B cell (primary cell): ENCODE measurements around the gene MRM2. TPM values are rescaled to one million over a fixed set of nuclear protein-coding genes. Genes with fewer than 3 reads are reported as not detected.

Source experiments
- ATAC-seq: fragments of 200-7000 bp; cut with Tn5 transposase; one replicate; pipeline ENCODE4 v1.10.0; 2021; ENCODE audit warnings: low read depth, mild to moderate bottlenecking, moderate number of reproducible peaks, moderate library complexity
- CTCF ChIA-PET: fragments of 350-600 bp; sonication (Branson Sonifier 250); formaldehyde crosslinking; loops from one replicate; lab custom pipeline; 2021; ENCODE audit warnings: antibody characterized with exemption, inconsistent platforms; lab: Charles Lee
- POLR2A ChIA-PET: fragments of 350-600 bp; sonication (Branson Sonifier 250); formaldehyde crosslinking; loops from one replicate; lab custom pipeline; 2021; ENCODE audit warnings: antibody characterized with exemption; lab: Charles Lee
- DNase-seq: peaks from one replicate; pipeline ENCODE4 v3.0.0; 2013
- H2AFZ ChIP-seq: 2 replicates; pipeline ENCODE4 v1.6.1; 2012; ENCODE audit warnings: mild to moderate bottlenecking, low read depth, low read length; ENCODE audit not compliant: insufficient read depth, poor library complexity, severe bottlenecking
- H3K27ac ChIP-seq, 2 donors: 1 replicate in 1 of 2; 2 replicates in 1 of 2; pipeline ENCODE4 v1.5.1; 2012 to 2013; ENCODE audit warnings: low read length in 2 of 2, mild to moderate bottlenecking in 2 of 2, moderate library complexity in 1 of 2
- H3K27me3 ChIP-seq, 4 experiments: fragments of 200-600 bp in 1 of 4; sonication (generic) in 1 of 4; replicated peaks in 1 of 4; 1 replicate in 2 of 4; 2 replicates in 2 of 4; pipeline versions ENCODE4 v1.6.1 to v1.7.0; 2013 to 2016; ENCODE audit warnings: low read length in 3 of 4, mild to moderate bottlenecking in 2 of 4, mixed read lengths in 1 of 4, moderate library complexity in 1 of 4; ENCODE audit not compliant: insufficient read depth in 4 of 4, control insufficient read depth in 3 of 4; ENCODE audit errors: control extremely low read depth in 1 of 4
- H3K36me3 ChIP-seq, 2 experiments: replicated peaks in 1 of 2; 1 replicate in 1 of 2; 2 replicates in 1 of 2; pipeline versions ENCODE4 v1.6.1 to v1.7.1; 2013; ENCODE audit warnings: low read length in 1 of 2; ENCODE audit not compliant: insufficient read depth in 2 of 2, control insufficient read depth in 1 of 2; ENCODE audit errors: control extremely low read depth in 1 of 2, extremely low read depth in 1 of 2
- H3K4me1 ChIP-seq, 2 donors: fragments of 200-600 bp in 1 of 2; sonication (generic) in 1 of 2; 1 replicate in 1 of 2; 2 replicates in 1 of 2; pipeline versions ENCODE4 v1.5.1 to v1.6.1; 2013 to 2017; ENCODE audit warnings: low read length in 2 of 2; ENCODE audit not compliant: control insufficient read depth in 2 of 2, insufficient read depth in 2 of 2
- H3K4me2 ChIP-seq: replicated peaks from 2 replicates; pipeline ENCODE3; 2012; ENCODE audit warnings: mild to moderate bottlenecking, low read depth, low read length; ENCODE audit not compliant: poor library complexity, severe bottlenecking
- H3K4me3 ChIP-seq, 5 experiments: fragments of 200-600 bp in 1 of 5; sonication (generic) in 1 of 5; 1 replicate in 3 of 5; 2 replicates in 2 of 5; pipeline versions ENCODE4 v1.5.1 to v1.7.0; 2011 to 2016; ENCODE audit warnings: low read length in 4 of 5, mild to moderate bottlenecking in 4 of 5, low read depth in 2 of 5, control low read depth in 1 of 5, moderate library complexity in 1 of 5; ENCODE audit not compliant: insufficient read depth in 1 of 5; ENCODE audit errors: control extremely low read depth in 1 of 5, extremely low read depth in 1 of 5
- H3K79me2 ChIP-seq: fragments of 200-600 bp; sonication (generic); one replicate; pipeline ENCODE4 v1.6.0; 2016; ENCODE audit warnings: low read length; ENCODE audit not compliant: control insufficient read depth, insufficient read depth
- H3K9ac ChIP-seq: fragments of 200-600 bp; sonication (generic); 2 replicates; pipeline ENCODE4 v1.6.1; 2017; ENCODE audit warnings: mild to moderate bottlenecking, low read length, moderate library complexity
- H3K9me3 ChIP-seq, 3 donors: one replicate each; pipeline versions ENCODE4 v1.6.1 to v1.7.1; 2013; ENCODE audit warnings: low read length in 2 of 3; ENCODE audit not compliant: control insufficient read depth in 2 of 3, insufficient read depth in 1 of 3; ENCODE audit errors: control extremely low read depth in 1 of 3
- H4K20me1 ChIP-seq: 2 replicates; pipeline ENCODE4 v1.6.0; 2012; ENCODE audit warnings: mild to moderate bottlenecking, low read length; ENCODE audit not compliant: insufficient read depth, control insufficient read depth, poor library complexity, severe bottlenecking
- H3K27ac Mint-ChIP-seq: one replicate; pipeline ENCODE4 v1.8.0; 2021; ENCODE audit warnings: mixed read lengths
- H3K27me3 Mint-ChIP-seq: one replicate; pipeline ENCODE4 v1.8.0; 2021; ENCODE audit warnings: mixed read lengths
- H3K4me1 Mint-ChIP-seq: one replicate; pipeline ENCODE4 v1.8.0; 2021; ENCODE audit warnings: mixed read lengths
- H3K4me3 Mint-ChIP-seq: one replicate; pipeline ENCODE4 v1.8.0; 2021; ENCODE audit warnings: mixed read lengths
- H3K9me3 Mint-ChIP-seq: one replicate; pipeline ENCODE4 v1.8.0; 2022; ENCODE audit warnings: mixed read lengths; ENCODE audit not compliant: insufficient read depth
- CTCF ChIP-seq: fragments of 200-600 bp; IDR thresholded peaks from one replicate; pipeline ENCODE4 v1.8.0; 2022; ENCODE audit warnings: antibody characterized with exemption, mild to moderate bottlenecking
- EZH2 ChIP-seq: IDR thresholded peaks from 2 replicates; pipeline ENCODE4 v1.6.1; 2012; ENCODE audit warnings: borderline replicate concordance, low read depth, mild to moderate bottlenecking, moderate library complexity, low read length; ENCODE audit not compliant: insufficient read depth, poor library complexity, severe bottlenecking
- WGBS: methylation state at CpG from one replicate; pipeline ENCODE4 v1.1.5; 2013; ENCODE audit warnings: missing lambda C conversion rate; ENCODE audit not compliant: insufficient coverage; 5-methylcytosine and 5-hydroxymethylcytosine counted together
- intact Hi-C: fragments of 100-400 bp; cut with micrococcal nuclease; formaldehyde crosslinking; loops from one replicate; pipeline ENCODE4 v1.10.0; 2022
- polyA plus RNA-seq: library from polyadenylated mRNA; depleted of rRNA; stranded (reverse); fragments of >200 nt; gene quantifications from 2 replicates; pipeline ENCODE4 v1.2.3, GENCODE V29; 2012
- total RNA-seq, 2 donors: library from RNA; stranded (reverse); fragments of 120-200 nt in 1 of 2; gene quantifications; 1 replicate in 1 of 2; 2 replicates in 1 of 2; pipeline versions ENCODE4 v1.2.3 to v1.2.4, GENCODE V29; 2013 to 2022

The MRM2 gene
- total and polyA plus RNA-seq, 2 donors (not counting 1 experiment from before 2014, with no cell fraction given), result 9.2 to 29.0 TPM

GRCh38 chr7:2191016-2191415, 51.0 kb downstream of the MRM2 start:
- ATAC-seq, result no peak
- peaks cover 0 to 12% (median 6%) of the 10 kb centered on the region in 3 donors for H3K9me3 ChIP-seq
- intact Hi-C loops, result no loop called here
- H2AFZ ChIP-seq, result no peak overlapping the region
- Mint-ChIP-seq H3K4me3 (no peak overlapping the region), H3K27ac (no peak overlapping the region), H3K27me3 (no peaks in the 10 kb centered on the region), H3K4me1 (no peaks in the 10 kb centered on the region), H3K9me3 (no peaks in the 10 kb centered on the region)
- CTCF ChIA-PET, result no interaction called here
- no peak overlapping the region for H3K4me2 ChIP-seq
- 100% methylated on average over 8 of the region's 9 CpGs for WGBS
- H3K27ac ChIP-seq, result no peak overlapping the region
- no peak for TF ChIP-seq CTCF
- no peak for TF ChIP-seq EZH2
- H3K79me2 ChIP-seq, result no peaks in the 10 kb centered on the region
- no peaks in the 10 kb centered on the region for H4K20me1 ChIP-seq
- DNase-seq, result no peak
- POLR2A ChIA-PET, result no interaction called here
- H3K27me3 ChIP-seq, result no peaks in the 10 kb centered on the region
- no peak overlapping the region for H3K9ac ChIP-seq
- peaks cover 2 to 35% of the 10 kb centered on the region in 2 experiments for H3K36me3 ChIP-seq
- no peaks in the 10 kb centered on the region for H3K4me1 ChIP-seq
- no peak overlapping the region for H3K4me3 ChIP-seq

- Histone ChIP-seq H3K79me2 (no peaks in the 10 kb centered on the region), H3K27me3 (no peaks in the 10 kb centered on the region), H3K27ac (no peak overlapping the region), H3K9ac (no peak overlapping the region), H3K4me3 (no peak overlapping the region), H3K36me3 (peaks cover 2 to 30% of the 10 kb centered on the region in 2 experiments), H3K4me2 (no peak overlapping the region), H3K9me3 (peaks cover 0 to 9% (median 6%) of the 10 kb centered on the region in 3 donors), H3K4me1 (no peaks in the 10 kb centered on the region), H2AFZ (no peak overlapping the region), H4K20me1 (no peaks in the 10 kb centered on the region)
- POLR2A ChIA-PET, result no interaction called here
- H3K27ac Mint-ChIP-seq, result no peak overlapping the region
- H3K4me1 Mint-ChIP-seq, result no peaks in the 10 kb centered on the region
- intact Hi-C loops, result no loop called here
- no peaks in the 10 kb centered on the region for H3K27me3 Mint-ChIP-seq
- H3K4me3 Mint-ChIP-seq, result no peak overlapping the region
- ATAC-seq (no peak), DNase-seq (no peak)
- no peaks in the 10 kb centered on the region for H3K9me3 Mint-ChIP-seq
- 97% methylated on average over 5 of the region's 10 CpGs for WGBS
- no peak for TF ChIP-seq CTCF
- no peak for TF ChIP-seq EZH2
- CTCF ChIA-PET, result no interaction called here
These were observed 51.5 kb downstream of the MRM2 start for GRCh38 chr7:2190531-2190930.
